A673 (cell line): ENCODE data around the gene ODC1. TPM values are rescaled to one million over a fixed set of nuclear protein-coding genes. Genes with fewer than 3 reads are reported as not detected.
A peak's percentile ranks its signal among the peaks of the same experiment; 100 is the strongest.
"Not testable (repeated sequence)": the region's sequence is repeated elsewhere in the genome, so short reads cannot be mapped to it uniquely, and the experiment has no call there.

ENCODE experiments used
- BruUV-seq: library from RNA; stranded (reverse); fragments of 400-500 nt; replicated peaks from 2 replicates; lab custom pipeline; 2021; lab: Mats Ljungman, UMichigan
- CTCF ChIA-PET: fragments of 300-600 bp; sonication (Branson Sonifier 250); formaldehyde crosslinking; loops from one replicate; lab custom pipeline; 2022; ENCODE audit warnings: antibody characterized with exemption; lab: Charles Lee
- POLR2A ChIA-PET: fragments of 300-600 bp; sonication (Branson Sonifier 250); formaldehyde crosslinking; loops from one replicate; lab custom pipeline; 2022; ENCODE audit warnings: antibody characterized with exemption; ENCODE audit not compliant: low non-redundant PET; lab: Charles Lee
- DNase-seq: peaks from one replicate; pipeline ENCODE4 v3.0.0-alpha.2; 2015; ENCODE audit warnings: low spot score
- H3K27ac ChIP-seq: fragments of 200-600 bp; sonication (generic); 2 replicates; pipeline ENCODE4 v1.5.1; 2016; ENCODE audit warnings: mixed run types, low read depth, mild to moderate bottlenecking, mixed read lengths, antibody characterized with exemption, low read length; ENCODE audit not compliant: poor library complexity, severe bottlenecking
- H3K27me3 ChIP-seq: fragments of 200-600 bp; sonication (generic); replicated peaks from 2 replicates; pipeline ENCODE4 v1.6.1; 2017; ENCODE audit warnings: mixed run types, low read depth, mild to moderate bottlenecking, mixed read lengths, antibody characterized with exemption, low read length; ENCODE audit not compliant: insufficient read depth, poor library complexity
- H3K36me3 ChIP-seq: fragments of 200-600 bp; sonication (generic); 2 replicates; pipeline ENCODE4 v1.6.1; 2016; ENCODE audit warnings: mixed run types, mild to moderate bottlenecking, mixed read lengths, antibody characterized with exemption, low read length; ENCODE audit not compliant: insufficient read depth, poor library complexity, severe bottlenecking
- H3K4me1 ChIP-seq: fragments of 200-600 bp; sonication (generic); 2 replicates; pipeline ENCODE4 v1.6.1; 2017; ENCODE audit warnings: mixed run types, mild to moderate bottlenecking, mixed read lengths, antibody characterized with exemption, low read length; ENCODE audit not compliant: insufficient read depth, poor library complexity, severe bottlenecking
- H3K4me3 ChIP-seq: fragments of 200-600 bp; sonication (generic); 2 replicates; pipeline ENCODE4 v1.5.1; 2016; ENCODE audit warnings: low read depth, mixed run types, mild to moderate bottlenecking, mixed read lengths, low read length; ENCODE audit not compliant: poor library complexity, severe bottlenecking
- H3K9me3 ChIP-seq: fragments of 200-600 bp; sonication (generic); 2 replicates; pipeline ENCODE4 v1.6.1; 2016; ENCODE audit warnings: mixed run types, low read depth, mild to moderate bottlenecking, mixed read lengths, antibody characterized with exemption, low read length; ENCODE audit not compliant: poor library complexity, severe bottlenecking
- CTCF ChIP-seq: fragments of 300-800, 200-600 bp; sonication (generic); conservative IDR thresholded peaks from 2 replicates; pipeline ENCODE4 v1.5.1; 2017; ENCODE audit warnings: low read depth, mild to moderate bottlenecking, antibody characterized with exemption, low read length, moderate library complexity, mixed read lengths
- EZH2 ChIP-seq: fragments of 200-600 bp; sonication (generic); IDR thresholded peaks from 2 replicates; pipeline ENCODE4 v1.6.1; 2017; ENCODE audit warnings: borderline replicate concordance, low read depth, mild to moderate bottlenecking, mixed read lengths, antibody characterized with exemption, low read length; ENCODE audit not compliant: poor library complexity, severe bottlenecking
- intact Hi-C: fragments of 100-400 bp; cut with micrococcal nuclease; formaldehyde crosslinking; loops from one replicate; pipeline ENCODE4 v1.10.0; 2022; ENCODE audit not compliant: unreplicated experiment
- total RNA-seq: library from RNA; stranded (reverse); gene quantifications from 2 replicates; pipeline ENCODE4 v1.2.3, GENCODE V29; 2021

The ODC1 gene
- total RNA-seq, 1 experiment from 2014 or later = 269 TPM

GRCh38 chr2:10447300-10447894 lies 730 bp downstream of the ODC1 start:
- Histone ChIP-seq H3K27ac (peak overlapping the region; percentile 93), H3K36me3 (peaks cover 31% of the 10 kb centered on the region), H3K4me1 (peaks cover 21% of the 10 kb centered on the region), H3K27me3 (no peaks in the 10 kb centered on the region), H3K9me3 (no peaks in the 10 kb centered on the region), H3K4me3 (peak overlapping the region; percentile 62)
- peak; percentile 53 for DNase-seq
- no peak for TF ChIP-seq EZH2
- no peak for TF ChIP-seq CTCF
- CTCF ChIA-PET = interaction anchor here (0.9 to 2.8 kb wide), 2 partner anchors 13 to 16 kb away, joined by 3 to 10 read pairs; no protein-coding TSS in a partner anchor
- no TSS peak for BruUV-seq
- intact Hi-C loops = loop anchor here (5.0 kb wide), 1 partner anchor 220 kb away; no protein-coding TSS in a partner anchor
- POLR2A ChIA-PET = interaction anchor here (0.5 to 0.7 kb wide), 5 partner anchors 64 to 1368 kb away, joined by 3 to 7 read pairs (median 4); no protein-coding TSS in a partner anchor

- BruUV-seq = no TSS peak
- TF ChIP-seq EZH2 (no peak), CTCF (no peak)
- Histone ChIP-seq H3K36me3 (peaks cover 39% of the 10 kb centered on the region), H3K4me1 (peaks cover 21% of the 10 kb centered on the region), H3K27me3 (no peaks in the 10 kb centered on the region), H3K9me3 (no peaks in the 10 kb centered on the region), H3K4me3 (peak overlapping the region; percentile 62), H3K27ac (peak overlapping the region; percentile 93)
- CTCF ChIA-PET = interaction anchor here (0.9 to 2.8 kb wide), 2 partner anchors 12 to 16 kb away, joined by 3 to 10 read pairs; no protein-coding TSS in a partner anchor
- DNase-seq = no peak
- POLR2A ChIA-PET = interaction anchor here (0.7 kb wide), 1 partner anchor 366 kb away, joined by 5 read pairs; the partner anchor contains the start of gene PDIA6
- intact Hi-C loops = loop anchor here (5.0 kb wide), 1 partner anchor 221 kb away; no protein-coding TSS in a partner anchor
Measured at GRCh38 chr2:10446631-10447030, 1.5 kb downstream of the ODC1 start.

- TF ChIP-seq CTCF = no peak
- no peak for TF ChIP-seq EZH2
- intact Hi-C loops = no loop called here
- POLR2A ChIA-PET = no interaction called here
Measured at GRCh38 chr2:10444463-10444862, 3.7 kb downstream of the ODC1 start.

GRCh38 chr2:10442469-10443126 lies 5.5 kb downstream of the ODC1 start:
- peak overlapping the region; percentile 8 for H3K27ac ChIP-seq
- POLR2A ChIA-PET = interaction anchor here (0.7 kb wide), 1 partner anchor 15 kb away, joined by 3 read pairs; no protein-coding TSS in a partner anchor
- BruUV-seq, intact Hi-C loops, DNase-seq, H3K27me3 ChIP-seq, H3K4me1 ChIP-seq, H3K4me3 ChIP-seq, CTCF ChIA-PET, H3K9me3 ChIP-seq: not testable (repeated sequence)
- H3K36me3 ChIP-seq = peaks cover 67% of the 10 kb centered on the region

More at GRCh38 chr2:10444463-10444862, 3.7 kb downstream of the ODC1 start:
- H3K27me3 ChIP-seq = no peaks in the 10 kb centered on the region
- H3K27ac ChIP-seq = no peak overlapping the region
- CTCF ChIA-PET = no interaction called here
- no peak for DNase-seq
- H3K4me3 ChIP-seq = no peak overlapping the region
- peaks cover 13% of the 10 kb centered on the region for H3K4me1 ChIP-seq
- BruUV-seq = no TSS peak
- H3K36me3 ChIP-seq = peaks cover 60% of the 10 kb centered on the region
- H3K9me3 ChIP-seq = no peaks in the 10 kb centered on the region
